IMR-90 (cell line): Measurements from ENCODE around the gene HOXD9. TPM values are rescaled to one million over a fixed set of nuclear protein-coding genes. Genes with fewer than 3 reads are reported as not detected.

Experiments
- ATAC-seq: fragments of 200-7000 bp; cut with Tn5 transposase; 2 replicates; pipeline ENCODE4 v1.9.1; 2020; ENCODE audit warnings: low read depth, mild to moderate bottlenecking, moderate library complexity
- BruUV-seq: library from RNA; stranded (reverse); fragments of 400-500 nt; replicated peaks from 2 replicates; lab custom pipeline; 2021; lab: Mats Ljungman, UMichigan
- CTCF ChIA-PET: fragments of 300-600 bp; formaldehyde crosslinking; extraction: SDS; loops from one replicate; lab custom pipeline; 2021; ENCODE audit warnings: antibody characterized with exemption; lab: Yijun Ruan, JAX
- POLR2A ChIA-PET: fragments of 300-600 bp; sonication (Branson Sonifier 250); formaldehyde crosslinking; loops from one replicate; lab custom pipeline; 2022; ENCODE audit warnings: antibody characterized with exemption; ENCODE audit not compliant: unreplicated experiment; lab: Charles Lee
- DNase-seq: peaks from one replicate; pipeline ENCODE4 v3.0.0; 2013
- H2AFZ ChIP-seq: replicated peaks from 2 replicates; pipeline ENCODE3; 2013; ENCODE audit warnings: low read length, mild to moderate bottlenecking; ENCODE audit not compliant: poor library complexity
- H2AK5ac ChIP-seq: 2 replicates; pipeline ENCODE4 v1.6.1; 2013; ENCODE audit warnings: low read depth, low read length, inconsistent platforms
- H2AK9ac ChIP-seq: replicated peaks from 2 replicates; pipeline ENCODE3; 2013; ENCODE audit warnings: mild to moderate bottlenecking, low read depth, low read length, moderate library complexity; ENCODE audit not compliant: poor library complexity
- H2BK120ac ChIP-seq: 2 replicates; pipeline ENCODE4 v1.6.1; 2013; ENCODE audit warnings: low read depth, low read length, inconsistent platforms
- H2BK15ac ChIP-seq: 3 replicates; pipeline ENCODE4 v1.6.1; 2013; ENCODE audit warnings: low read depth, low read length, inconsistent platforms
- H2BK20ac ChIP-seq: 2 replicates; pipeline ENCODE4 v1.6.1; 2013; ENCODE audit warnings: low read depth, mild to moderate bottlenecking, inconsistent platforms, low read length, moderate library complexity
- H2BK5ac ChIP-seq: 2 replicates; pipeline ENCODE4 v1.6.1; 2013; ENCODE audit warnings: mild to moderate bottlenecking, low read depth, low read length, inconsistent platforms; ENCODE audit not compliant: poor library complexity, severe bottlenecking
- H3K14ac ChIP-seq: replicated peaks from 2 replicates; pipeline ENCODE4 v1.6.1; 2013; ENCODE audit warnings: low read depth, low read length, inconsistent platforms
- H3K18ac ChIP-seq: 2 replicates; pipeline ENCODE4 v1.6.1; 2013; ENCODE audit warnings: low read depth, low read length, control low read depth
- H3K23ac ChIP-seq: 2 replicates; pipeline ENCODE4 v1.6.1; 2013; ENCODE audit warnings: low read depth, low read length, inconsistent platforms
- H3K27ac ChIP-seq: 2 replicates; pipeline ENCODE4 v1.5.1; 2013; ENCODE audit warnings: mild to moderate bottlenecking, control low read depth, low read length; ENCODE audit not compliant: insufficient read depth
- H3K27me3 ChIP-seq: 2 replicates; pipeline ENCODE4 v1.6.1; 2013; ENCODE audit warnings: low read length; ENCODE audit not compliant: control insufficient read depth, insufficient read depth
- H3K36me3 ChIP-seq: 2 replicates; pipeline ENCODE4 v1.6.1; 2013; ENCODE audit warnings: low read length, mixed read lengths; ENCODE audit not compliant: control insufficient read depth, insufficient read depth
- H3K4ac ChIP-seq: 2 replicates; pipeline ENCODE4 v1.6.1; 2013; ENCODE audit warnings: low read depth, low read length, inconsistent platforms
- H3K4me1 ChIP-seq: 2 replicates; pipeline ENCODE4 v1.6.1; 2013; ENCODE audit warnings: low read length, mixed read lengths; ENCODE audit not compliant: control insufficient read depth, insufficient read depth
- H3K4me2 ChIP-seq: 2 replicates; pipeline ENCODE4 v1.6.1; 2013; ENCODE audit warnings: low read depth, mild to moderate bottlenecking, control low read depth, low read length, moderate library complexity
- H3K4me3 ChIP-seq: 2 replicates; pipeline ENCODE4 v1.5.1; 2013; ENCODE audit warnings: low read depth, mild to moderate bottlenecking, control low read depth, low read length, moderate library complexity; ENCODE audit not compliant: insufficient read depth
- H3K56ac ChIP-seq: 2 replicates; pipeline ENCODE4 v1.6.1; 2013; ENCODE audit warnings: low read length, inconsistent platforms; ENCODE audit not compliant: insufficient read depth; ENCODE audit errors: extremely low read depth
- H3K79me1 ChIP-seq, 2 experiments: 2 replicates each; pipeline ENCODE4 v1.6.1; 2013; ENCODE audit warnings: low read length in 2 of 2, inconsistent platforms in 1 of 2, low read depth in 1 of 2
- H3K9ac ChIP-seq: 2 replicates; pipeline ENCODE4 v1.6.1; 2013; ENCODE audit warnings: low read depth, low read length, control low read depth
- H3K9me1 ChIP-seq: 2 replicates; pipeline ENCODE4 v1.6.1; 2013; ENCODE audit warnings: low read length, inconsistent platforms; ENCODE audit not compliant: insufficient read depth
- H3K9me3 ChIP-seq: 2 replicates; pipeline ENCODE4 v1.6.1; 2013; ENCODE audit warnings: low read length; ENCODE audit not compliant: control insufficient read depth, insufficient read depth
- H4K20me1 ChIP-seq: 2 replicates; pipeline ENCODE4 v1.6.1; 2013; ENCODE audit warnings: low read length, inconsistent platforms; ENCODE audit not compliant: insufficient read depth
- H4K5ac ChIP-seq: 2 replicates; pipeline ENCODE4 v1.6.1; 2013; ENCODE audit warnings: mild to moderate bottlenecking, low read depth, low read length, control low read depth
- H4K8ac ChIP-seq, 2 experiments: 2 replicates each; pipeline ENCODE4 v1.6.1; 2013; ENCODE audit warnings: low read depth in 2 of 2, low read length in 2 of 2, control low read depth in 1 of 2, inconsistent platforms in 1 of 2
- H4K91ac ChIP-seq: 2 replicates; pipeline ENCODE4 v1.6.1; 2013; ENCODE audit warnings: low read depth, low read length, inconsistent platforms; ENCODE audit not compliant: insufficient read depth
- BHLHE40 ChIP-seq: fragments of 150-350 bp; IDR thresholded peaks from 2 replicates; pipeline ENCODE4 v1.6.1; 2016; ENCODE audit warnings: mild to moderate bottlenecking, low read depth, low read length
- CEBPB ChIP-seq: IDR thresholded peaks from 2 replicates; pipeline ENCODE4 v1.6.1; 2012; ENCODE audit warnings: low read depth, low read length, improper control_type of control experiment
- CHD1 ChIP-seq: IDR thresholded peaks from 2 replicates; pipeline ENCODE4 v1.6.1; 2012; ENCODE audit warnings: low read depth, low read length, improper control_type of control experiment
- FOS ChIP-seq: fragments of 150-350 bp; IDR thresholded peaks from 2 replicates; pipeline ENCODE4 v1.6.1; 2016; ENCODE audit warnings: low read depth, low read length
- MAFK ChIP-seq: IDR thresholded peaks from 2 replicates; pipeline ENCODE4 v1.6.1; 2012; ENCODE audit warnings: low read depth, low read length, improper control_type of control experiment
- MAZ ChIP-seq: IDR thresholded peaks from 2 replicates; pipeline ENCODE4 v1.6.1; 2012; ENCODE audit warnings: low read depth, mild to moderate bottlenecking, low read length, improper control_type of control experiment, moderate library complexity, borderline replicate concordance
- MXI1 ChIP-seq: IDR thresholded peaks from 2 replicates; pipeline ENCODE4 v1.6.1; 2012; ENCODE audit warnings: low read depth, mild to moderate bottlenecking, low read length, moderate library complexity, borderline replicate concordance
- NFE2L2 ChIP-seq: fragments of 150-350 bp; IDR thresholded peaks from 2 replicates; pipeline ENCODE4 v1.6.1; 2016; ENCODE audit warnings: low read depth, mild to moderate bottlenecking, low read length
- POLR2A ChIP-seq: IDR thresholded peaks from 2 replicates; pipeline ENCODE4 v1.6.1; 2012; ENCODE audit warnings: mild to moderate bottlenecking, low read depth, low read length
- RAD21 ChIP-seq: IDR thresholded peaks from 2 replicates; pipeline ENCODE4 v1.6.1; 2012; ENCODE audit warnings: low read length, improper control_type of control experiment
- RCOR1 ChIP-seq: IDR thresholded peaks from 2 replicates; pipeline ENCODE4 v1.6.1; 2012; ENCODE audit warnings: mild to moderate bottlenecking, low read length, improper control_type of control experiment; ENCODE audit not compliant: insufficient replicate concordance
- RFX5 ChIP-seq: IDR thresholded peaks from 2 replicates; pipeline ENCODE4 v1.8.0; 2012; ENCODE audit warnings: low read depth, mild to moderate bottlenecking, low read length, moderate library complexity
- SMC3 ChIP-seq: fragments of 150-350 bp; IDR thresholded peaks from 2 replicates; pipeline ENCODE4 v1.6.1; 2016; ENCODE audit warnings: low read depth, mild to moderate bottlenecking, antibody characterized with exemption, low read length, moderate library complexity
- WGBS, 2 experiments: methylation state at CpG; one replicate each; pipeline versions ENCODE4 v1.1.5 to v1.1.7; 2013; ENCODE audit warnings: missing lambda C conversion rate in 2 of 2; ENCODE audit not compliant: insufficient read length in 1 of 2; ENCODE audit errors: extremely low coverage in 2 of 2; 5-methylcytosine and 5-hydroxymethylcytosine counted together
- dilution Hi-C: fragments of 300-500 bp; cut with HindIII; formaldehyde crosslinking; loops from one replicate; pipeline ENCODE4 v1.14.3; 2018; ENCODE audit warnings: low sequenced_read_pairs; ENCODE audit not compliant: unreplicated experiment
- in situ Hi-C: fragments of 300-500 bp; cut with MboI; formaldehyde crosslinking; loops from 3 replicates; pipeline ENCODE4 v1.14.3; 2019; ENCODE audit warnings: low sequenced_read_pairs, inconsistent platforms, mixed read lengths
- intact Hi-C: fragments of 100-400 bp; cut with micrococcal nuclease; formaldehyde crosslinking; loops from 2 replicates; pipeline ENCODE4 v1.10.0; 2022
- polyA plus RNA-seq, 3 experiments: library from polyadenylated mRNA; depleted of rRNA; stranded (reverse); fragments of >200 nt; gene quantifications; 2 replicates each; pipeline ENCODE4 v1.2.3, GENCODE V29; 2012; ENCODE audit warnings: low replicate concordance in 1 of 3
- total RNA-seq: library from RNA; depleted of rRNA; stranded (reverse); fragments of >200 nt; gene quantifications from 2 replicates; pipeline ENCODE4 v1.2.3, GENCODE V29; 2012
- TF ChIP-seq, protein P1 (sequence below): conservative IDR thresholded peaks from 2 replicates; pipeline ENCODE4 v1.5.1; 2012; ENCODE audit warnings: mild to moderate bottlenecking, low read depth, low read length, improper control_type of control experiment
- TF ChIP-seq, protein P2 (sequence below): fragments of 150-350 bp; IDR thresholded peaks from 2 replicates; pipeline ENCODE4 v1.6.1; 2017; ENCODE audit warnings: mild to moderate bottlenecking, antibody characterized with exemption, low read length, low read depth
- TF ChIP-seq, protein P3 (sequence below): fragments of 150-350 bp; IDR thresholded peaks from 2 replicates; pipeline ENCODE4 v1.6.1; 2016; ENCODE audit warnings: low read depth, mild to moderate bottlenecking, low read length, moderate library complexity, borderline replicate concordance

HOXD9 gene
- total and polyA plus RNA-seq, 2 of the 4 experiments (the other 2 are of a cell fraction): not detected

- ATAC-seq (no peak), DNase-seq (no peak)
- H2AK9ac ChIP-seq: no peak overlapping the region
- no peak overlapping the region for H3K27ac ChIP-seq
- H3K36me3 ChIP-seq: no peaks in the 10 kb centered on the region
- H4K91ac ChIP-seq: no peak overlapping the region
- no peak overlapping the region for H3K4ac ChIP-seq
- no peak overlapping the region for H3K9ac ChIP-seq
- CTCF ChIA-PET: interaction anchor here (0.5 to 0.6 kb wide), 2 partner anchors 553 to 771 kb away, joined by 4 to 6 read pairs; no protein-coding TSS in a partner anchor
- H2BK20ac ChIP-seq: no peak overlapping the region
- no peak overlapping the region for H3K4me3 ChIP-seq
- no TSS peak for BruUV-seq
- no peak overlapping the region for H2AK5ac ChIP-seq
- H3K9me3 ChIP-seq: peaks cover 26% of the 10 kb centered on the region
- no peak overlapping the region for H4K5ac ChIP-seq
- H3K27me3 ChIP-seq: peaks cover 90% of the 10 kb centered on the region
- no peak overlapping the region for H3K14ac ChIP-seq
- H2BK120ac ChIP-seq: no peak overlapping the region
- WGBS, 2 experiments: 2% methylated on average over 21 of the region's 26 CpGs; no CpG with 5 or more reads in 1 of the 2 experiments
- H2AFZ ChIP-seq: no peak overlapping the region
- H3K4me2 ChIP-seq: no peak overlapping the region
- H3K18ac ChIP-seq: no peak overlapping the region
- H2BK15ac ChIP-seq: no peak overlapping the region
- TF ChIP-seq RAD21 (no peak), FOS (no peak), CHD1 (no peak), RCOR1 (no peak), RFX5 (no peak), NFE2L2 (no peak), POLR2A (no peak), CEBPB (no peak), MXI1 (no peak), BHLHE40 (no peak), MAZ (no peak), MAFK (no peak), SMC3 (no peak)
- TF ChIP-seq, protein P1, sequence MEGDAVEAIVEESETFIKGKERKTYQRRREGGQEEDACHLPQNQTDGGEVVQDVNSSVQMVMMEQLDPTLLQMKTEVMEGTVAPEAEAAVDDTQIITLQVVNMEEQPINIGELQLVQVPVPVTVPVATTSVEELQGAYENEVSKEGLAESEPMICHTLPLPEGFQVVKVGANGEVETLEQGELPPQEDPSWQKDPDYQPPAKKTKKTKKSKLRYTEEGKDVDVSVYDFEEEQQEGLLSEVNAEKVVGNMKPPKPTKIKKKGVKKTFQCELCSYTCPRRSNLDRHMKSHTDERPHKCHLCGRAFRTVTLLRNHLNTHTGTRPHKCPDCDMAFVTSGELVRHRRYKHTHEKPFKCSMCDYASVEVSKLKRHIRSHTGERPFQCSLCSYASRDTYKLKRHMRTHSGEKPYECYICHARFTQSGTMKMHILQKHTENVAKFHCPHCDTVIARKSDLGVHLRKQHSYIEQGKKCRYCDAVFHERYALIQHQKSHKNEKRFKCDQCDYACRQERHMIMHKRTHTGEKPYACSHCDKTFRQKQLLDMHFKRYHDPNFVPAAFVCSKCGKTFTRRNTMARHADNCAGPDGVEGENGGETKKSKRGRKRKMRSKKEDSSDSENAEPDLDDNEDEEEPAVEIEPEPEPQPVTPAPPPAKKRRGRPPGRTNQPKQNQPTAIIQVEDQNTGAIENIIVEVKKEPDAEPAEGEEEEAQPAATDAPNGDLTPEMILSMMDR: no peak
- TF ChIP-seq, protein P2, sequence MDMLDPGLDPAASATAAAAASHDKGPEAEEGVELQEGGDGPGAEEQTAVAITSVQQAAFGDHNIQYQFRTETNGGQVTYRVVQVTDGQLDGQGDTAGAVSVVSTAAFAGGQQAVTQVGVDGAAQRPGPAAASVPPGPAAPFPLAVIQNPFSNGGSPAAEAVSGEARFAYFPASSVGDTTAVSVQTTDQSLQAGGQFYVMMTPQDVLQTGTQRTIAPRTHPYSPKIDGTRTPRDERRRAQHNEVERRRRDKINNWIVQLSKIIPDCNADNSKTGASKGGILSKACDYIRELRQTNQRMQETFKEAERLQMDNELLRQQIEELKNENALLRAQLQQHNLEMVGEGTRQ: no peak
- TF ChIP-seq, protein P3, sequence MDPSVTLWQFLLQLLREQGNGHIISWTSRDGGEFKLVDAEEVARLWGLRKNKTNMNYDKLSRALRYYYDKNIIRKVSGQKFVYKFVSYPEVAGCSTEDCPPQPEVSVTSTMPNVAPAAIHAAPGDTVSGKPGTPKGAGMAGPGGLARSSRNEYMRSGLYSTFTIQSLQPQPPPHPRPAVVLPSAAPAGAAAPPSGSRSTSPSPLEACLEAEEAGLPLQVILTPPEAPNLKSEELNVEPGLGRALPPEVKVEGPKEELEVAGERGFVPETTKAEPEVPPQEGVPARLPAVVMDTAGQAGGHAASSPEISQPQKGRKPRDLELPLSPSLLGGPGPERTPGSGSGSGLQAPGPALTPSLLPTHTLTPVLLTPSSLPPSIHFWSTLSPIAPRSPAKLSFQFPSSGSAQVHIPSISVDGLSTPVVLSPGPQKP: no peak
- in situ Hi-C loops (loop anchor here (25.0 kb wide), 2 partner anchors 1047 to 1347 kb away; no protein-coding TSS in a partner anchor), intact Hi-C loops (no loop called here), dilution Hi-C loops (no loop called here)
- peaks cover 1% of the 10 kb centered on the region for H3K4me1 ChIP-seq
- H3K23ac ChIP-seq: no peak overlapping the region
- no peaks in the 10 kb centered on the region for H3K79me1 ChIP-seq
- no peak overlapping the region for H2BK5ac ChIP-seq
- peaks cover 3% of the 10 kb centered on the region; the same call in 1 of the 2 replicates for H4K20me1 ChIP-seq
- POLR2A ChIA-PET: no interaction called here
- H3K9me1 ChIP-seq: no peaks in the 10 kb centered on the region
- no peak overlapping the region for H3K56ac ChIP-seq
- H4K8ac ChIP-seq: no peak overlapping the region
Measured at GRCh38 chr2:176084611-176085119, 37.9 kb upstream of the HOXD9 start.
